Diencephalon (tissue), 1 donor: Measurements from ENCODE around the gene MYB. TPM values are rescaled to one million over a fixed set of nuclear protein-coding genes. Genes with fewer than 3 reads are reported as not detected.

ENCODE experiments used
- small RNA-seq: library from RNA; depleted of rRNA; stranded (forward); fragments of <200 nt; gene quantifications from one replicate; pipeline ENCODE3, GENCODE V24; 2014
- total RNA-seq: library from RNA; depleted of rRNA; stranded (reverse); fragments of >200 nt; gene quantifications from one replicate; pipeline ENCODE4 v1.2.3, GENCODE V29; 2014

MYB gene
- 4.8 TPM for total RNA-seq

DNA sequence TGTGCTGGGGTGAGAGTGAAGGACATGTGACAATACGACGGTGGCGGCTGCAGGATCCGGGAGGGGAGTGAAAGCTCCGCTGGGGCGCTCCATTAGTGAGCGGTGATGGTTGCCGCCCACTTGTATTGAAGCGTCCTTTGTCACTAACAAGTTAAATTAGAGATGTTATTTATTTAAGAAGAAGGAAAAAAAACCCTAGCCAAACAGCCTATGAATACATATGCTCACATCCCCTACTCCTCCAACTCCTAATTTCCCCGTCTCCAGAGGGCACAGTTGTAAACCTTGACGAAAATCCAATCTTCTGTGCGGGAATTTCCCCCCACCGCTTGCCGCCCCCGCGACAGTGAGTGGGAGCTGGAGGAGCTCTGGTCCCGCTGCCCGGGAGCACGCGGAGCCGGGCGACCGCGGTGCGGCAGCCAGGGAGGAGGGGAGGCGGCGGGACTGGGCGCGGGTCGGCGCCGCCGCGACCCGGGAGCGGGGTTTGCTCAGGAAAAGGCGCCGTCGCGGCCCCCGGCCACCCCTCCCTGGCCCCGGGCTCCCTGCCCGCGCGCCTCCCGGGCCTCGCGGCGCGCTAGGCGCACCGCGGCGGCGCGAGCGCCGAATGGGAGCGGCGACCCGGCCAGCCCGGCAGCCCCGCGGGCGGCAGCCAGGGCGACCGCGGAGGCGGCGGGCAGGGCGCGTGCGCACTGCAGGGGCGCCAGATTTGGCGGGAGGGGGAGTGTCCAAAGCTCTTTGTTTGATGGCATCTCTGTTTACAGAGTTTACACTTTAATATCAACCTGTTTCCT, at the start of gene MYB:
Gene MYB, plus strand, starts transcription at position 767 of the 791 bp plus-strand sequence. CDS start 206 bp downstream, outside the sequence.

Small RNA genes lying within 50 kb of the gene (small RNA-seq; reads per million reads assigned to genes)
- gene MIR548A2 = not detected

Other genes starting within 250 kb of the MYB start
- gene ALDH8A1, start 231.2 kb upstream of the MYB start, total RNA-seq = 3.7 TPM
- gene HBS1L, start 126.5 kb upstream of the MYB start, total RNA-seq = 101 TPM